ENCODE results near the gene WDR4. TPM values are rescaled to one million over a fixed set of nuclear protein-coding genes. Genes with fewer than 3 reads are reported as not detected.
A peak's percentile ranks its signal among the peaks of the same experiment; 100 is the strongest.

Gene WDR4
- total and polyA plus RNA-seq, 2 of the 13 experiments (the other 11 are each of a cell fraction or from before 2014, with no cell fraction given), result 11.3 to 14.4 TPM

DNA sequence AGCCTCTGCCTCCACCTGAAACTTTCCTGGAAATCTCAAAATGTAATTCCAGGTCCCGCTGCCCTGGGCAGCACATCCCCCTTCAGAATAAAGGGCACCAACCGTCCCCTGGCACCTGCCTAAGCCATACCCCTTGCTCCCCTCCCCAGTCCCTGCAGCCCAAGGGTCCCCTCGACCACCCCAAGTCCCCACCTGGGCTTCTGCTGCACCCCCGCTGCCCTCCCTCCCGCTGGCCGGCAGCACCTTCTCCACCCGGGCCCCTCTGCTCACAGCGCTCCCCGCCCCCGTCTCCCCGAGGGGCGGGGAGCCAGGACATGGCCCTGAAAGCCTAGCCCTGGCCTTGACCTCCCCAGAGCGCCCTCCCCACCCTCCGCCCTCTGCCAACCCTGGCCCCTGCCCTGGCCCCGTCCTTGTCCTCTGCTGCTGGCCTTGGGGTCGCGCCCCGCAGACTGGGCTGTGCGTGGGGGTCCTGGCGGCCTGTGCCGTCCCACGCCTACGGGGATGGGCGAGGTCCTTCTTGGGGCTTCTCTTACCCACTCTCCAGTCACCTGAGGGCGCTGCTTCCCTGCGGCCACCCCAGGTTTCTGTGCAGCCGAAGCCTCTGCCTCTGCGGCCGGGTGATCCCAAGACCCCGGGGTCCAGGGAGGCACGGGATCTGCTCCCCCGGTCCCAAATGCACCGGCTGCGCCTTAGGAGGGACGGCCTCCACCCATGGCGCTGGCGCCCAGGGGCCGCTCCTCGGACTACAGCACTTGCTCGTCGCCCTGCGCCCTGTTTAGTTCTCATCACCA, 41.7 kb downstream of the WDR4 start (continued):
- TF ChIP-seq TFDP1 (CRISPR knock-in tag; IDR thresholded peaks at IDR 0.05; ENCODE audit: borderline replicate concordance) (no peak), KLF13 (CRISPR knock-in tag; IDR thresholded peaks at IDR 0.05) (no peak), ZNF501 (CRISPR knock-in tag; IDR thresholded peaks at IDR 0.05) (no peak), ZNF20 (CRISPR knock-in tag; IDR thresholded peaks at IDR 0.05) (no peak), PRDM15 (CRISPR knock-in tag; IDR thresholded peaks at IDR 0.05) (no peak), ZFP36 (IDR thresholded peaks at IDR 0.05; ENCODE audit: borderline replicate concordance, low read depth, low read length, partially characterized antibody) (no peak), SYNCRIP (IDR thresholded peaks at IDR 0.05; ENCODE audit: insufficient read depth, low read depth, low read length) (no peak), GABPB1 (CRISPR knock-in tag; IDR thresholded peaks at IDR 0.05) (0 out of 2 replicates have a peak, but pooled peaks have one; percentile 6), RAD21 (CRISPR knock-in tag; IDR thresholded peaks at IDR 0.05) (no peak), ZNF572 (CRISPR knock-in tag; IDR thresholded peaks at IDR 0.05) (0 out of 2 replicates have a peak, but pooled peaks have one; percentile 1), TAF15 (IDR thresholded peaks at IDR 0.05; ENCODE audit: low read depth, low read length, poor library complexity, severe bottlenecking) (no peak), MBD4 (IDR thresholded peaks at IDR 0.05; ENCODE audit: borderline replicate concordance, low read length) (no peak), CBX1 (IDR thresholded peaks at IDR 0.05; ENCODE audit: low read depth) (no peak), HMG20B (CRISPR knock-in tag; conservative IDR thresholded peaks at IDR 0.05) (no peak), ZNF430 (CRISPR knock-in tag; IDR thresholded peaks at IDR 0.05) (no peak), POLR2A (IDR thresholded peaks at IDR 0.05; ENCODE audit: insufficient read depth in 1 of 2, low read depth in 2 of 2, low read length in 2 of 2) (no peak)
- TF ChIP-seq, protein P1, sequence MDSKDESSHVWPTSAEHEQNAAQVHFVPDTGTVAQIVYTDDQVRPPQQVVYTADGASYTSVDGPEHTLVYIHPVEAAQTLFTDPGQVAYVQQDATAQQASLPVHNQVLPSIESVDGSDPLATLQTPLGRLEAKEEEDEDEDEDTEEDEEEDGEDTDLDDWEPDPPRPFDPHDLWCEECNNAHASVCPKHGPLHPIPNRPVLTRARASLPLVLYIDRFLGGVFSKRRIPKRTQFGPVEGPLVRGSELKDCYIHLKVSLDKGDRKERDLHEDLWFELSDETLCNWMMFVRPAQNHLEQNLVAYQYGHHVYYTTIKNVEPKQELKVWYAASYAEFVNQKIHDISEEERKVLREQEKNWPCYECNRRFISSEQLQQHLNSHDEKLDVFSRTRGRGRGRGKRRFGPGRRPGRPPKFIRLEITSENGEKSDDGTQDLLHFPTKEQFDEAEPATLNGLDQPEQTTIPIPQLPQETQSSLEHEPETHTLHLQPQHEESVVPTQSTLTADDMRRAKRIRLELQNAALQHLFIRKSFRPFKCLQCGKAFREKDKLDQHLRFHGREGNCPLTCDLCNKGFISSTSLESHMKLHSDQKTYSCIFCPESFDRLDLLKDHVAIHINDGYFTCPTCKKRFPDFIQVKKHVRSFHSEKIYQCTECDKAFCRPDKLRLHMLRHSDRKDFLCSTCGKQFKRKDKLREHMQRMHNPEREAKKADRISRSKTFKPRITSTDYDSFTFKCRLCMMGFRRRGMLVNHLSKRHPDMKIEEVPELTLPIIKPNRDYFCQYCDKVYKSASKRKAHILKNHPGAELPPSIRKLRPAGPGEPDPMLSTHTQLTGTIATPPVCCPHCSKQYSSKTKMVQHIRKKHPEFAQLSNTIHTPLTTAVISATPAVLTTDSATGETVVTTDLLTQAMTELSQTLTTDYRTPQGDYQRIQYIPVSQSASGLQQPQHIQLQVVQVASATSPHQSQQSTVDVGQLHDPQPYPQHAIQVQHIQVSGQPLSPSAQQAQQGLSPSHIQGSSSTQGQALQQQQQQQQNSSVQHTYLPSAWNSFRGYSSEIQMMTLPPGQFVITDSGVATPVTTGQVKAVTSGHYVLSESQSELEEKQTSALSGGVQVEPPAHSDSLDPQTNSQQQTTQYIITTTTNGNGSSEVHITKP (CRISPR knock-in tag; IDR thresholded peaks at IDR 0.05; ENCODE audit: low read depth), result no peak

All from HepG2 (cell line).